ENCODE results near the gene KAT8.
"Not testable (repeated sequence)": the region's sequence is repeated elsewhere in the genome, so short reads cannot be mapped to it uniquely, and the experiment has no call there.

KAT8 gene

DNA sequence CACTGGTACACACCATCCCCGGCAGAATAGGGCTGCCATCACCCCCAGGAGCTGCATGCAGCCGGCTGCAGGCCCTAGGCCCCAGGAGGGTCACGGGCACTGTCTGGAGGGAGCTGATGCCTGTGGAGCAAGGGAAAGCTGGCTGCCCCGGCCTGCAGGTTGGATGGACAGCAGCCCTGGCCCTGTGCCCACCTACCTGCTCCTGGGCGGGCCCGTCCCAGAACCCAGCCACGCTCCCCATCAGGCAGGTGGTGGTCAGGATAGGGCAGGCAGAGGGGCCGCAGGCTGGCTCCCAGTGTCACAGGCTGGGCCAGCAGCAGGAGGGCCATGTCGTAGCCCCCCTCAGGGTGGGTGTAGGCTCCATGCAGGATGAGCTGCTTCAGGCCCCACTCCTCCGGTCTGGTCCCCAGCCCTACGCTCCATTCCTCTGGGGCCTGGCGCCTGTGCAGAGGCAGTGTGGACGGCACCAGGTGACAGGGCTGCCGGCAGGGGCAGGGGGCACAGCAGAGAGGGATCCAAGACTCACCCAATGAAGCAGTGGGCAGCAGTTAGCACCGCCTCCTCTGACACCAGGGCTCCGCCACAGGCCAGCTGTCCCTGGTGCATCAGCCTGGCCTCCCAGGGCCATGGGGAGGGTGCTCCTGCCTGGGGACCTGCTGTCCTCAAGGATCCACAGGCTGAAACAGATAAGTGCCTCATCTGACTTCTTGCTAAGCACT lies 32.7 kb upstream of the KAT8 start:
- DNase-seq = no peak

DNA sequence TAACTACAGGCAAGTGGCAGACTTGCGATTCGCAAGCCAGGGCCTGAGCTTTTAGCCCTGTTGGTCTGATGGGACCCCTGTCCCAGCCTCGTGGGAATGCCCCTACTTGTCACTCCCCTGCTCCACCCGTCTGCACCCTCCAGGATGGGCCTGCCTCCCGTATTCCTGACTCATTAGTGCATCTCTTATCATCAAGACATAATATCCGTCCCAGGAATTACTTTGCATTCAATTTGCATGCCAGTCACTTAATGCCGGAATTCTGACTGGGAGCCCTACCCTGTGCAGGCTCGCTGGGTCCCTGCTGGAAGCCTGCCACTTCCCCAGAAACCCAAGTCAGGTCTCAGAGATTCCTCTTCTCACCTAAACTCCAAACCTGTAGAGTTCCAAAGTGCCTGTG lies 32.1 kb upstream of the KAT8 start:
- DNase-seq = no peak

DNA sequence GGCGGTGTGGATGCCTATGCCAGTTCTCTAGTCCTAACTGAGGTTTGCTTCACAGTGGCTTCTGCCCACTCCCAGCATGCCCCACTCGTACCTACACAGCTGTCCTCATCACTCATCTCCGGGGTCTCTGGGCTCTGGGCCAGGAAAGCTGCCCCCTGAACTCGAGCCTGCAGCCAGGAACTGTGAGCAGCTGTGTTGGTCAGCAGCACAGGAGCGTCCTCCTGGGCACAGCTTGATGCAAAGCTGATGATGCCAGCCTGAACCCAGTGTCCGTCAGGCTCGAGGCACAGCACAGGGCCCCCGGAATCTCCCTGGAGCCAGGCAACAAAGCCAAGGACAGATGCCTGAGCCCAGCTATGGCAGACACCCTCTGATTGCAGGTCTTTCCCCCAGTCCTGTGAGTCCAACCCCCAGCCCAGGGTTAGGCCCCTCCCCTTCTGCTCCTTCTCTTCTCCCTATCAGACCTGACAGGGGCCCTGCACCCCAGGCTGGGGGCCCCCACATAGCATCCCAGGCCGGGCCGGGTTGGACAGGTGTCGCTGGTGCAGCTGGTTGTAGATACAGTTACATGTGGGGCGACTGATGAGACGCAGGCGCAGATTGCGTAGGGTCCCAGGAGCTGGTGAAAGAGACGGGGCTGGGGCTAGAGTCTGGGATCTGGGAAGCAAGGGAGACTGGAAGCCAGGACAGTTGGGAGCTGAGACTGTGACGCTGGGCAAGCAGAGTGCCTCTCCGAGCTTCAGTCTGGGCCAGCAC lies 31.4 kb upstream of the KAT8 start:
- no peak for DNase-seq

DNA sequence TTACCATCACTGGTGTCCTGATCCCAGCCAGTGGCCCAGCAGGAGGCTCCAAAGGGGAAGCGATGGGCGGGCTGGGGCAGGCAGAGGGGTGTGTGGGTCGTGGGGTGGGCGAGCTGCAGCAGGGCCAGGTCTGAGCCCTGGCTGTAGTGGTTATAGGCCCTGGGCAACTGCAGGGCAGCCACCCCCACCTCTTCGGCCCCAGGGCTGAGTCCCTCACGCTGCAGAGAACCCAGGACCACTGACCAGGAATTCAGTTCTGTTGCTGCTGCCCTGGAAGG lies 30.9 kb upstream of the KAT8 start:
- DNase-seq = no peak

DNA sequence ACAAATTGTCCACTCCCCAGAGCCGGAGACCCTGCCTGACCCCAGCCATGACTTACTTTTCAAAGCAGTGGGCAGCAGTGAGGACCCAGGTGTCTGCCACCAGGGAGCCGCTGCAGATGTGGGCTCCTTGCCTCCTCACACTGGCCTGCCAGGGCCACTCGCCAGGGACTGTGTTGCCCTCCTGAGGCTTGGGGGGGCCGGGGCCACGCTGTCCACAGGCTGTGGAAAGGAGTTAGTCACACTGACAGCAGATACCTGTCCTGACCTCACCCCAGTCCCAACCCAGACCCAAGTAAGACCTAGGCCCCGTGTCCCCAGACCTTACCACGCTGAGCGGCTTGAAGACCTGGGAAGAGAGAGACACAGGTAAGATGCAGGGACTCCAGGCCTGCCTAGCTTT lies 30.0 kb upstream of the KAT8 start:
- DNase-seq = no peak

DNA sequence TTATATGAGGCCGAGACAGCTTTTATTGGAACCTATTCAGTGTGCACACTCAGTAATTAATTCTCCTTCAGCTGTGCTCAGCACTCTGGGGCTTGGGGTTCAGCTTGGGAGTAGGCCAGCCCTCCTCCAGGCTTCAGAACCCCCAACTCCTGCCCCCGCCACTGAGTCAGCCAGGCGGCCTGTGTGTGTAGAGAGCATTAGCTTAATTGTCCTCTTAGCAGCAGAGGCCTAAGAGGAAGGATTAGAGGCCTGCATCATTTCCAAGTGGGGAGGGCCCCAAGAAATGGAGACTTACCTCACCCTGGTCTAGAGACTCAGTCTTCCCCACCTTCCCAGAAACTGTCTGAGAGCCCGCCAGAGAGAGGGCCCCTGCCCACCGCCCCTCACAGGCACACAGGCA lies 29.5 kb upstream of the KAT8 start:
- DNase-seq = no peak

DNA sequence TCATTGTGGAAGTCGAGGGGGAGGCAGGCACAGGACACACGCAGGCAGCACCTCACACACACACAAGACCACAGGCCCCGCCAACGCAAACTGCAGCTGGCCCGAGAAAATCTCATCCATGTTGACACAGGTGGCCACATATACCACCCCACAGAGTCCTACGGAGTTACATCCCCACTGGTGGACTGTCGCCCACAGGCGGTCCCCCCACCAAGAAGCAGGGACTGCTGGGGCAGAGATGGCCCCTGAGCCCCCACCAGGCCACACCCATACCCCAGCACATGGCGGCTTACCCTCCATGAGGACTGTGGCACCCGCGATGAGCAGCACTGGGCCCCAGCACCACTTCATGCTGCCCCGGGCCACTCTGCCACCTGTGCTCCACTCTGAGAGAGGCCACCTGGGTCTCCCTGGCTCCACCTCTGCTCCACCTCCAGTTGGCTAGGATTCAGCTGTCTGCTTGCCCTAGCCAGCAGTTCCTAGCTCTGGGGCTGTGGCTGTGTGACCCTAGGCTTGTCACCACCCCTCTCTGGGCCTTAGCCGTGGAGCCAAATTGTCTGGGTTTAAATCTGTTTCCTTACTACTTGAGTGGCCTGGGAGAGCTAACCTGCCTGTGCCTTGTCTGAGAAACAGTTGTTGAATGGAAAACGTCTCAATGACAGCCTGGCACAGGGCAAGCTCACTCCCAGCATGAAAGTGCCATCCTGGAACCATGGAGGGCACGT lies 28.8 kb upstream of the KAT8 start, which contains the start of gene PRSS53:
Gene PRSS53 (minus strand): TSS at position 485 of the 725 bp plus-strand sequence. CDS start 134 bp downstream, at position 351.
- no peak for DNase-seq

DNA sequence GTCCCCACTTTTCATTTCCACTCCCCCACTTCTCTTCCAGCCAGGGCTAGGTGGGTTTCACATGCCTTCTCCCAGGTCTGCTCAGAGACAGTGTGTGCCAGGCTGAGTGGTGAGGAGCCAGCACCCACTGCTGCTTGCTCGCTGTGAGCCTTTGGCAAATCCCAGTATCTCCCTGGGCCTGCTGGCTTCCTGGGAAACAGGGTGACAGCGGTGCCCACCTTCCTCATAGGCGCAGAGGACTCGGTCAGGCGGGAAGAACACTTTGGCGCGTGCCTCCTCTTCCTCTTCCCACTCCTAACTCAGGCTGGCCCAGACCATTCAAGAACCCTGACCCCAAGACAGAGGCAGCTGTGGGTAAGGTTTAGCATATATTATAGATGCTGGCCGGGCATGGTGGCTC lies 28.3 kb upstream of the KAT8 start:
- DNase-seq = no peak

DNA sequence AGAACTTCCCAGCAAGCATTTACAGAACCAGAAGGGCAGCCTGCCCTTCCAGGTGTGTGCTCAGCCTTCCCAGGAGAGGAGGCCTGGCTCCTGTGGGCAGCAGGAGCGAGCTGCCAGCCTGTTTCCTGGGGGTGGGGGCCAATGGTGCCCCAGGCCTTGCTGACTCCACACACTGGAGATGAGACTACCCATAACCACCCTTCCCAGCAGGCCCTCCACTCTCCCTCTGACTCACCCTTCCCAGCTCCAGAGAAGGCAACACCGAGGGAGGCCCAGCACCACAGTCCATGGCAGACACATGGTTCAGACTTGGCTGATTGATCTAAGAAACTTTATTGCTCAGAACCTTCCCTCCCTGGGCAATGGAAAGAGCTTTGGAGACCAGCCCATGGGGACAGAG lies 26.9 kb upstream of the KAT8 start:
- DNase-seq = no peak

DNA sequence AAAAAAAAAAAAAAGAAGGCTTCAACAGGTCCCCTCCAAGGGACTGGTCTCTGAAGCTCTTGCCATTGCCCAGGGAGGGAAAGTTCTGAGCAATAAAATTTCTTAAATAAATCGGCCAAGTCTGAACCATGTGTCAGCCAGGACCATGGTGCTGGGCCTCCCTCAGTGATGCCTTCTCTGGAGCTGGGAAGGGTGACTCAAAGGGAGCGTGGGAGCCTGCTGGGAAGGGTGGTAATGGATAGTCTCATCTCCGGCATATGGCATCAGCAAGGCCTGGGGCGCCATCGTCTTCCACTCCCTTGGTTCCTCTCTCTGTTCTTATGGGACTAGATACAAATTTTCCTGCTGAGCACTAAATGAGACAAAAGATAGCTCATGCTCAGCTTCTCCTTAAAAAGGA lies 25.1 kb upstream of the KAT8 start:
- no peak for DNase-seq

DNA sequence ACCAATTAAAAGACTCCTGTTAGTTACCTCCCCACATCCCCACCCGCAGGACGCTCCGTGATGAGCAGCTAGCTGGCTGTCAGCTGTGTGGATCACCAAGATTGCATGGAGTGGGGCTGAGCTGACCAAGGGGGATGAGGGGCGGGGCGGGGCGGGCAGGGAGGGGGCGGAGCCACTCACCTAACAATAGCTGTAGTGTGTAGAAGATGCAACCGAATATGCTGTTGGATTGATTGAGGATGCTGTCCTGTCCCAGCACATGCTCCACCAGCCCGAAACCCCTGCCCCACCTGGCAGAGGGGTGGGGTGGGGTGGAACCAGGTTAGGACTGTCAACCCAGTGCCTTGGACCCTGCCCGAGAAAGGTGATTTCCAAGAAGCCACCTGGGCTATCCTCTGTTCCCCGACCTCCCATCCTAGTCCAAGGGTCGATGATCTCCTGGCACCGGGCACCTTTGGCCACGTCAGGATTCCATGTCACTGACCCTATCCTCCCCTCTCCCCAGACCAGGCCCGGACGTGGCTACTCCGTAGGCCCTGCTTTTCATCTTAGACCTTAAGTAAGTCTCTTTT lies 24.2 kb upstream of the KAT8 start:
- DNase-seq = no peak

DNA sequence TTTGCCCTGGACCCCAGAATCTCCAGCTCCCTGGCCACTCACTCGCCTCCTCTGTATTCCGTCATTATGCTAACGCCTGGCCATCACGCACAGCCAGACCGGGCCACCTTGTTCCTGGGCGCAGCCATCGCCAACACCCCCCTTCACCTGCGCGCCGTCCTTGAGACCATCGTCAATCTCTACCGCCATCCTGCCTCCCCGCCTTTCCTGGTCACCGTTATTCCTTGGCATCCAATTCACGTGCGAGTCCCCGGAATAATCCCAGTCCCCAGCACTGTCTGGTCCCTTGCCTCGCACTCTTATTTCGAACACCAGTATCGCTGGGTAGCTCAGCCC lies 23.4 kb upstream of the KAT8 start:
- no peak for DNase-seq

DNA sequence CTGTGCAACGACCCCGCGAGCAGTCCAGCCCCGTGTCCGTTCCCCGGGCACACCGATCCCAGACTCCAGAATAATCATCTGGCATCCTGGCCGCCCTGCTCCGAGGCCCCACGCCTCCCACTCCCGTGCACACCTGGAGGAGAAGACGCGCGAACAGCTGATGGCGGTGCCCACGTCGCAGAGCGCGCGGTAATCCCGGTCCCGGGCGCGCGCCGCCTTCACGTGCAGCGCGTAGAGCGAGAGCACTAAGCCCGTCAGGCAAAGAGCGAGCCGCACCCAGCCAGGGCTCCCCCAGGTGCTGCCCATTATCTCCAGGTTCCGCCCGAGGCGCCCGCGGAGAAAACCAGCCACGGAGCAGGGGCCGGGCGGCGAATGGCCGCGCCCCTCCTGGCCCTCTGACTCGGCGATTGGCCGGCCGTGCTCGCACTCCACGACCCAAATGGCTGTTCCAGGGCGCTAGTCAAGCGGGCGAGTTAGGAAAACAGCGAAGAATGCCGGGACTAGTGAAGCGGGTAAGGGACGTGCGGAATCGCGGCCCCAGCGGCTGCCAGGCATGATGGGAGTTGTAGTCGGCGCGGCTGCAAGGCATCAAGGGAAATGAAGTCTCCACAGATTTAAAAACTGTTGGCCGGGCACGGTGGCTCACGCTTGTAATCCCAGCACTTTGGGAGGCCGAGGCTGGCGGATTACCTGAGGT lies 22.9 kb upstream of the KAT8 start, which contains the start of gene VKORC1:
Gene VKORC1 (minus strand): TSS at position 374 of the 697 bp plus-strand sequence. CDS start 68 bp downstream, at position 306.
- DNase-seq = peak; percentile 91

DNA sequence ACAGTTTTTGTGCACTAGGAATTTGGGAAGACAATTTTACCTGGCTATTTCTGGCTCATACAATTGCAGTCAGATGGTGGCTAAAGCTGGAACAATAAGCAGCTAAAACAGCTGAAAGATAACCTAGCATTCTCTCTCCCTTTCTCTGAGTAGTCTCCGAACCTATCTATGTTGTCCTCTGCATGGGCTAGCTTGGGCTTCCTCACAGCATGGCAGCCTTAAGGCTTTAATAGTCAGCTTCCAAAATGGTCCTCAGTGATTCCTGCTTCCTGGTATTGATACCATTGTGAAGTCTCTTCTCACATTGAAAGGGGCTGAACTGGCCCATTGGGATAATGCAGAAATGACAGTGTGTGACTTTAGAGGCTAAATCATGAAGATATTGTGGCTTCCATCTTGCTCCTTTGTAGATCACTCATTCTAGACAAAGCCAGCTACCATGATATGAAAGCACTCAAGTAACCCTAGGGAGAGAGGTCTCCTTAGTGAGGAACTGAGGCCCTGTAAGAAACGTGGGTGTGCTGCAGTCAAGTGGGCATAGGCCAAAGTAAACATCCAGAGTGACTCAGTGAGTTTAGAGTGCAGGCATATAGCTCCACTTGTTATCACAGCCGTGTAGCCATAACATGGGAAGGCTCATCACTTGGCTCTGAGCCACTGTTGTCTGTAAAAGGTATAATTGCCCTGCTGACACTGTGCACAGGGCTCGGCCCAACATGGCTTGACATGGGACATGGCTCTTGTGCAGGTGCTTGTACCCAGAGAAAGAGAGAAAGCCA lies 17.4 kb upstream of the KAT8 start:
- no peak for DNase-seq

DNA sequence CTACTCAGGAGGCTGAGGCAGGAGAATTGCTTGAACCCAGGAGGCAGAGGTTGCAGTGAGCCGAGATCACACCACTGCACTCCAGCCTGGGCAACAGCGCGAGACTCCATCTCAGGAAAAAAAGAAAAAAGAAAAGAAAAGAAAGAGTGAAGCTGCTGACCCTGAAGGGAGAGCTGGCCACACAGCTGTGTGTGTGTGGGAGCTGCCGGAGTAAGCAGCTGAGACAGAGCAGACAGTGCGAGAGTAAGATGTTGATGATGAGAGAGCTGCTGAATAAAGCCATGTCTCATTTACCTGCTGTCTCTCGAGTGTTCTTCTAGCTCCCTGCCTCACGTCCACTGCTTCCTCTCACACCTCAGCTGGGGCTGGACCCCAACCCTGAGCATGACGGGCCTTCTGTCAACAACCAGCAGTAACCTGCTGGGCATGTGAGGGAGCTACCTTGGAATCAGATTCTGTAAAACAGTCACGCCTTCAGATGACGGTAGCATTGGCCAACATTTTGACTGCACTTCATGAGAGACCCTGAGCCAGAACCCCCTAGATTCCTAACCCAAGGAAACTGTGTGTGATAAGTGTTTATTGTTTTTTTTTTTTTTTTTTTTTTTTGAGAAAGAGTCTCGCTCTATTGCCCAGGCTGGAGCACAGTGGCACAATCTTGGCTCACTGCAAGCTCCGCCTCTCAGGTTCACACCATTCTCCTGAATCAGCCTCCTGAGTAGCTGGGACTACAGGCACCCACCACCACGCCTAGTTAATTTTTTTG lies 16.4 kb upstream of the KAT8 start:
- not testable (repeated sequence) for DNase-seq

DNA sequence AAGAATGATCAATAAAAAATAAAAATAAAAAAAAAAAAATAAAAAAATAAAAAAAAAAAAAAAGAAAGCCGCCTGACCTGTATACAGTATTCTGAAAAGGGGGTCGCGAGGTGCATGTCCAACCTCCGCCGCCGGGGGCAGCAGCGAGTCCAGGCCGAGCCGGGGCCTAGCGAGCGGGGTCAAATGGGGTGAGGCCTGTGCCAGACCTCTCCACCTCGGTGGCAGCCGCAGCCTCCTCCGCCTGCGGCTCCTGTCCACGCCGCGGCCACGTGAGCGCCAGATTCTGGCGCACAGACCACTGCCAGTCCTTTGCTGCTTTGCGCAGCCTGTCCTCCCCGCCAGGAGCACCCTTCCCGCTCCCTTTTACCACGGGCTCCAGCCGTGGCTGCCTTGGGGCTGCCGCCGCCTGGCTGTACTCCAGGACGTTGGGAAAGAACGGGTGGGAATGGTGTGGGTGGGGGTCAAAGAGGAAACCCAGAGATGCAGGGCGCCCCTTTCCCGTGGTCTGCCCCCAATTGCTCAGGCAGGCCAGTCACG lies 11.7 kb upstream of the KAT8 start:
- DNase-seq = peak; percentile 98

DNA sequence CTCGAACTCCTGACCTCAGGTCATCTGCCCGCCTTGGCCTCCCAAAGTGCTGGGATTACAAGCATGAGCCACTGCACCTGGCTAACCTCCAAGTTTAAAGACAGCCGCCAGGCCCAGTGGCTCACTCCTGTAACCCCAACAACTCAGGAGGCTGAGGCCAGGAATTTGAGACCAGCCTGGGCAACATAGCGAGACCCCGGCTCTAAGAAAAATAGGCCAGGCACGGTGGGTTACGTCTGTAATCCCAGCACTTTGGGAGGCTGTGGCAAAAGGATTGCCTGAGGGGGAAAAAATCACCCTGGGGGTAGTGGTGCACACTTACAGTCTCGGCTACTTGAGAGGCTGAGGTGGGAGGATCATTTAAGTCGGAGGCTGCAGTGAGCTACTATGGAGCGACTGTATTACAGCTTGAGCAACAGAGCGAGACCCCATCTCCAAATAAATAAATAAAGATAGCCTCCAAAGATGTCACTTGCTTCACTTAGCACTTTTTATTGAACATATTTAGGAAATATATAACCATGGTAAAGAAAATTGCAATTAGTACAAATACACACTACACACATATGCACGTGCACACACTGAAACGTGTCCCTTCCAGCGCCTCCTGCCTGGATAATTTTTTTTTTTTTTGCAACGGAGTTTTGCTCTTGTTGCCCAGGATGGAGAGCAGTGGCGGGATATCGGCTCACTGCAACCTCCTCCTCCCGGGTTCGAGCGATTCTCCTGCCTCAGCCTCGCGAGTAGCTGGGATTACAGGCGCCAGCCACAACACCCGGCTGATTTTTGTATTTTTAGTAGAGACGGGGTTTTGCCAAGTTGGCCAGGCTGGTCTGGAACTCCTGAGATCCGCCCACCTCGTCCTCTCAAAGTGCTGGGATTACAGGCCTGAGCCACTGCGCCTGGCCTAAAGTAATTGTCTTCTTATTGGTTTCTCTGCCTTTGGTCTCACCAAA lies 10.7 kb upstream of the KAT8 start:
- DNase-seq = no peak

DNA sequence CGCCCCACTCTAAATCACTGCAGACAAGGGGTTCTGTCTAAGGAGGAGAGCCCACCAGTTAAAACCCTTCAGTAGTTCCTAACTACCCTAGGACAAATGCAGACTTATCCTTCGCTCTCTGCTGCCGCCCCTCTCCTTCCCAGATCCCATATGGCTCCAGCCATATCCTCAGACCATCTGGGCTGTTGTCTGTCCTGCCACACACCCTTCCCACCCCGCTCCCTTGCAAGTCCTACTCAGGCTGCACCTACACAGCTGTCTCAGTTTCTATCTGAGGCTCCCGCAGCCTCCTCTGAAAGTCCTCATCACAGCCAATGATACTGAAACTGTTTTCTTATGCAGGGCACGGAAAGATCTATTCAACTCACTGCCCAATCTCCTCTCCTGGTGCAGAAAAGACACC lies 10.0 kb upstream of the KAT8 start:
- DNase-seq = peak; percentile 70

DNA sequence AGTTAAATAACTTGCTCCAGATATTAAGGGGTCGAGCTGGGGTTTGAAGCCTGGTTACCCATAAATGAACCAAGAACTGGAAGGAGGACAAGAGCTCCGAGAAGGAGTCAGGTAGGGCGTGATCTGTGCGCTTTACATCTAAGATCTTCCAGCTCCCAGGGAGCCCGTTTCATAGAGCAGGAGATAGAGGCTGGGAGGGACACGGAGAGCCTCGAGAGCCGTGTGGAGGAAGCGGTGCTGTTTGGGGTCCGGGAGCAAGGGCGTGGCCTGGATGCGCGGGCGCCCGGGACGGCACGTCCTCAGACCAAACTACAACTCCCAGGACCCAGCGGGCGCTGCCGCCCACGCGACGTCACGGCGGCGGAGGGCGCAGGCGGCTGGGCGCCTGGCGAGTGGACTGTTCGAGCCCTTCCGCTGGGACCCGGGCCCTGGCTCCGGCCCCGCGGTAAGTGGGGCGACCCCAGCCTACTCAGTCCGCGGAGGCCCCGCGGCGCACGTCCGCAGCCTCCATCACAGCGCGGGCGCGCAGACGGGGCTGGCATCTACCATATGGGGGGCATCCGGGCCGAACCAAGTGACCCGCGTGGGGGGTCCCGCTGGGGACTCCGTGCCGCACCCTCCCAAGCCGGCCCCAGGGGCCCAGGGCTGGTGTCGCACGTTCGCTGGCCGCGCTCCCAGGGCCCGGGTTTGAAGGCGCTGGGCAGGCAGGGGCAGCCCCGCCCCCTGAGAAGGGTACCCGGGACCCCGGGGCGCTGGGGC lies 9.2 kb upstream of the KAT8 start, which contains the start of gene BCKDK:
Gene BCKDK (plus strand): TSS at position 352 of the 759 bp plus-strand sequence. CDS start 838 bp downstream, outside the sequence.
- DNase-seq = peak; percentile 91
